BLaER1 treated with 17β-estradiol and CSF1 and Interleukin-3, amounts not matched to agents 10 nM and 100 nM (cell line): Measurements from ENCODE around the gene SLC22A4.

ENCODE experiments used
- H3K27ac ChIP-seq, 11 experiments: shearing (Covaris generic); formaldehyde crosslinking; 2 replicates each; pipeline ENCODE4 v1.8.1; 2022
- H3K27me3 ChIP-seq, 11 experiments: shearing (Covaris generic); formaldehyde crosslinking; 2 replicates each; pipeline ENCODE4 v1.8.1; 2022
- H3K36me3 ChIP-seq, 11 experiments: shearing (Covaris generic); formaldehyde crosslinking; 2 replicates each; pipeline ENCODE4 v1.8.1; 2022
- H3K4me1 ChIP-seq, 10 experiments: shearing (Covaris generic); formaldehyde crosslinking; 2 replicates each; pipeline ENCODE4 v1.8.1; 2022
- H3K4me2 ChIP-seq, 11 experiments: shearing (Covaris generic); formaldehyde crosslinking; 2 replicates each; pipeline ENCODE4 v1.8.1; 2022
- H3K4me3 ChIP-seq, 10 experiments: shearing (Covaris generic); formaldehyde crosslinking; 2 replicates each; pipeline ENCODE4 v1.8.1; 2022
- H3K9ac ChIP-seq, 11 experiments: shearing (Covaris generic); formaldehyde crosslinking; 2 replicates each; pipeline ENCODE4 v1.8.1; 2022
- H3K9me3 ChIP-seq, 11 experiments: shearing (Covaris generic); formaldehyde crosslinking; replicated peaks in 1 of 11; 2 replicates each; pipeline ENCODE4 v1.8.1; 2022
- H4K20me1 ChIP-seq, 11 experiments: shearing (Covaris generic); formaldehyde crosslinking; 2 replicates each; pipeline ENCODE4 v1.8.1; 2022
- Cebpa-rat ChIP-seq, 11 experiments: shearing (Covaris generic); IDR thresholded peaks; 2 replicates each; pipeline ENCODE4 v1.8.1; 2022

The SLC22A4 gene

DNA sequence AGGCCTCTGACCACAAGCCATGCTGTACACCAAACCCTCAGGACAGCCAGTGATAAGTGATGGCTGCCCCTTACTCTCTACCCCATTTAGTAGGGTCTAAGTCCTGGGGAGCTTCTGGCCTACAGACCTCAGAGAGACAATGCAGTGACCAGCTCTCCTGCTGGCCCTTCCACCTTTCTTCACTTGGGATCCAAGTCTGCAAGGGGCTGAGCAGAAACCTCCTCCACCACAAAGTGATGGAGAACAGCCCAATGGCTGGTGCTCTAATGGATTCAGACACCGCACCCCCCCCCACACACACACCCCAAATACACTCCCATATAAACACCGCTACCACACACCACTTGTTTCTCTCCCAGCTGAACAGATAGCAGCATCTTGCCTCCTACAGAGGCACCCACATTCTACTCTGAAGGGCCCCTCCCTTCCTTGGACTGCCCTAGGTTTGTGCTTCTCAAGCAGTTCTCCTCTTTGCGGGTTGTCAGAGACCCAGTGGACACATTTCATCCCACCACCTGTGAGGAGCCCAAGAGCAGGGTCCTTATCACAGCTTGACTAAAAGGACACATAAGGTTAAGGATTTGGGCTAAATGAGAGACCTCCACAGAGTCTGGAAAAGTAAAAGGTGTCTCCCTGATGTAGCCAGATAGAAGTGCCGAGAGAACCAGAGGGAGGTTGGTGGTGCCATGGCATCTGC lies 38.0 kb upstream of the SLC22A4 start:
- H3K9me3 ChIP-seq = no peaks in the 10 kb centered on the region
- H4K20me1 ChIP-seq = no peaks in the 10 kb centered on the region
- no peaks in the 10 kb centered on the region; a peak in 1 of 22 replicates for H3K27me3 ChIP-seq
- H3K4me3 ChIP-seq = no peak overlapping the region
- H3K9ac ChIP-seq = no peak overlapping the region
- TF ChIP-seq Cebpa-rat (IDR thresholded peaks at IDR 0.05) = no peak
- peaks cover 0 to 39% (median 23%) of the 10 kb centered on the region in 10 experiments; a peak in 19 of 20 replicates for H3K4me1 ChIP-seq
- no peaks in the 10 kb centered on the region for H3K36me3 ChIP-seq
- H3K27ac ChIP-seq = no peak overlapping the region
- no peak overlapping the region for H3K4me2 ChIP-seq

DNA sequence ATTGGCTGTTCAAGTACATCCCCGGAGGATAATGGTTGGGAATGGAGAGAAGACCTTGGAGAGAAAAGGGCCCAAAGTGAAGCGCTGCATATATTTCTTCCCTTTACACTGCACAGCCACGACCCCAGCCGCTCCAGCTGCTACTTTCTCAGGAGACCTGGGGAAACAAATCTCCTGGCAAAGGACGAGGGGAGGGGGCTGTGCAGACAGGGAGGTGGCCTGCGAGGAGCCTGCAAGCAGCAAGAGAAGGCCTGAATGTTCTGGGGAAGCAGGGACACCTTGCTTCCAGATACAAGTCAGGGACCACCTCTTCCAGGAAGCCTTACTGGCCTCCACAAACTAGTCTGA lies 37.4 kb upstream of the SLC22A4 start:
- Histone ChIP-seq H3K36me3 (no peaks in the 10 kb centered on the region), H3K4me2 (no peak overlapping the region), H4K20me1 (no peaks in the 10 kb centered on the region), H3K4me3 (no peak overlapping the region), H3K4me1 (peaks cover 0 to 41% (median 27%) of the 10 kb centered on the region in 10 experiments; a peak in 19 of 20 replicates), H3K27ac (no peak overlapping the region), H3K27me3 (no peaks in the 10 kb centered on the region; a peak in 1 of 22 replicates), H3K9me3 (no peaks in the 10 kb centered on the region), H3K9ac (no peak overlapping the region)
- no peak for TF ChIP-seq Cebpa-rat (IDR thresholded peaks at IDR 0.05)

DNA sequence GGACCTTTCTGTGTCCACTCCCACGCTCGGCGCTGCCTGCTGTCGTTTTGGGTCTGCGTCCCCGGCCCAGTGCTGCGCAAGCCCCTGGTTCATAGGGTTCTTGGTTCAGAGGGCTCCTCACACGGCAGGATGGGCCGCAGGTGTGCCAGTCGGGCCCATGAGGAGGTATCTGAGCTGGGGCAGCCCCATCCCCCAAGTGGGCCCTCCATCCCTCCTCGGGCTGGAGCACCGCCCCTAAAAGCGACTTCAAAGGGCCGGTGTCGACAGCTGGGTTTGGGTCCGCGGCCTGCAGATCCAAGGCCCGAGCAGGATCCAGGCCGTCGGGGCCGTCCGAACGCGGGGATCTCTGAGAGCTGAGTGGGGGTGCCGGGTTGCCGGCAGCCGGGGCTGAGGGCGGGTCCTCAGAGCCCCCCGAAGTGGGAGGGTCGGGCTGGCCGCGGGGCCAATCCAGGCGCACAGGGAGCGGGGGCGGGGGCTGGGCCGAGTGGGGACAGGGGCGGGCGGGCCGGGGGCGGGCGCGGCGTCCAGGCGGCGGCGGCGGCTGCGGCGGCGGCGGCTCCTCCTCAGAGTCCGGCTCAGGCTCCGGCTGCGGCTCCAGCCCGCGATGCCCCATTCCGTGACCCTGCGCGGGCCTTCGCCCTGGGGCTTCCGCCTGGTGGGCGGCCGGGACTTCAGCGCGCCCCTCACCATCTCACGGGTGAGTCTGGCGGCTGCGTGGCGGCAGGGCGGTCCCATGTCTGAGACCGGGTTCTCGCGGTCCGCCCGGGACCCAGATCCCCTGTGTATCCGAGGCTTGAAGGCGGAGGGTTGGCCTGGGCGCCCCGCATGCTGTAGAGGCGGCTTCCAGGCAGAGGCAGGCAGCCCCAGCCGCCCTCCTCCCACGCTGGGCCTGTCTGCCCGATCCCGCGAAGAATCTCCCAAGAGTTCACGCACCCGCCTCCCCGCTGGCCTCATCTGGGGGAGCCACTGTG lies 36.8 kb upstream of the SLC22A4 start, which contains the start of gene PDLIM4:
Gene PDLIM4 (plus strand): TSS at position 566 of the 971 bp plus-strand sequence. CDS start 39 bp downstream, at position 605.
- no peaks in the 10 kb centered on the region for H3K9me3 ChIP-seq
- peak within 1 kb of the TSS in 2 of 11 experiments; percentile 10 to 28; a peak in 4 of 22 replicates for H3K27ac ChIP-seq
- peak within 1 kb of the TSS in 1 of 11 experiments; percentile 19; a peak in 1 of 22 replicates for H3K9ac ChIP-seq
- H3K4me1 ChIP-seq = peaks cover 0 to 42% (median 27%) of the 10 kb centered on the region in 10 experiments; a peak in 19 of 20 replicates
- no peaks in the 10 kb centered on the region; a peak in 1 of 22 replicates for H3K27me3 ChIP-seq
- peak within 1 kb of the TSS in 4 of 11 experiments; percentile 10 to 86 (median 68); a peak in 6 of 22 replicates for H3K4me2 ChIP-seq
- TF ChIP-seq Cebpa-rat (IDR thresholded peaks at IDR 0.05) = no peak
- H3K4me3 ChIP-seq = no peak within 1 kb of the TSS
- H3K36me3 ChIP-seq = no peaks in the 10 kb centered on the region
- no peaks in the 10 kb centered on the region for H4K20me1 ChIP-seq

DNA sequence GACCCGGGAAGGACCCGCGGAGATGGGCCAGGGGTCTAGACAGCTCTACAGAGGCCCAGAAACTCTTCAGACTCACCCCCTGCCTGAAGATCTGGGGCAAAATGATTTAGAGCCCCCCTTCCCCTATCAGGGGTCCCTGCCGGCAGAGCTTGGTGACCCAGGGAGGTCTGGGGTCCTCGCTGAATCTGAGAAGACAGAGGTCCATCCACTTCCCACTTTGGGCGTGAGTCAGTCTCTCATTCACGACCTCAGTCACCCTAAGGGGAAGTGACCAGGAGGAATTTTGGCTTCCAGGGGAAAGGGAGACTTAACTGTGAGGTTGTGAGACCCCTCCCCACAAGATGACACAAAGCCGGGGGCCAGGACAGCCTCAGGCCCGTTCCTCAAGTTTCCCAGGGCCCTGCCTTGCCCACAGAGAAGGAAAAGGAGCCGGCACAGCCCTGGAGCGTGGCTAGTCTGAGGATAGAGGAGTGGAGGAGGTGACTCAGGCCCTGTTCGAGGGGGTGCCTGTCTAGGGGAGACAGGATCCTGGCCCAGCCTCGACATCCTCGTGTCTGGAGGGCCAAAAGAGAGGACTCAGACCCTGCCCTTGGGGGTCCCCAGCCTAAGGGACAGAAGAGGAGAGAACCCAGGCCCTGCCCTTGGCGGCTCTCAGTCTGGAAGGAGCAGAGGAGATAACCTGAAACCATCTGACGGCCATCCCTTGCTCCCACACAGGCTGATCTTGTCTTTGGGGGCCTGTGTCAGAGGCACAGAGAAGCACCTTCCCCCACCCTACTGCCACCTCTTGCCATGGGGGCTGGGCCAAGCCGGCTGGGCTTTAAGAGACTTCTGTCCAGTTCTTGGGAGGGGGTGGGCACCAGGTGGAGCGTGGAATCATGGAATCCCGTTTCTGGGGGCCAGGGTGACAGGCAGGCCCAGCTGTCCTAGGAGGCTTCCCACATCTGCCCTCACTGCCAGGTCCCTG lies 35.8 kb upstream of the SLC22A4 start:
- no peak for TF ChIP-seq Cebpa-rat (IDR thresholded peaks at IDR 0.05)
- H4K20me1 ChIP-seq = no peaks in the 10 kb centered on the region
- peak overlapping the region in 4 of 11 experiments; percentile 10 to 86 (median 68); a peak in 6 of 22 replicates for H3K4me2 ChIP-seq
- no peaks in the 10 kb centered on the region for H3K36me3 ChIP-seq
- H3K9me3 ChIP-seq = no peaks in the 10 kb centered on the region
- peak overlapping the region in 1 of 11 experiments; percentile 19; a peak in 2 of 22 replicates for H3K9ac ChIP-seq
- no peak overlapping the region for H3K4me3 ChIP-seq
- H3K27ac ChIP-seq = peak overlapping the region in 3 of 11 experiments; percentile 10 to 28 (median 28); a peak in 4 of 22 replicates
- H3K4me1 ChIP-seq = peaks cover under 1 to 46% (median 30%) of the 10 kb centered on the region in 10 experiments; a peak in 19 of 20 replicates
- H3K27me3 ChIP-seq = no peaks in the 10 kb centered on the region; a peak in 1 of 22 replicates

DNA sequence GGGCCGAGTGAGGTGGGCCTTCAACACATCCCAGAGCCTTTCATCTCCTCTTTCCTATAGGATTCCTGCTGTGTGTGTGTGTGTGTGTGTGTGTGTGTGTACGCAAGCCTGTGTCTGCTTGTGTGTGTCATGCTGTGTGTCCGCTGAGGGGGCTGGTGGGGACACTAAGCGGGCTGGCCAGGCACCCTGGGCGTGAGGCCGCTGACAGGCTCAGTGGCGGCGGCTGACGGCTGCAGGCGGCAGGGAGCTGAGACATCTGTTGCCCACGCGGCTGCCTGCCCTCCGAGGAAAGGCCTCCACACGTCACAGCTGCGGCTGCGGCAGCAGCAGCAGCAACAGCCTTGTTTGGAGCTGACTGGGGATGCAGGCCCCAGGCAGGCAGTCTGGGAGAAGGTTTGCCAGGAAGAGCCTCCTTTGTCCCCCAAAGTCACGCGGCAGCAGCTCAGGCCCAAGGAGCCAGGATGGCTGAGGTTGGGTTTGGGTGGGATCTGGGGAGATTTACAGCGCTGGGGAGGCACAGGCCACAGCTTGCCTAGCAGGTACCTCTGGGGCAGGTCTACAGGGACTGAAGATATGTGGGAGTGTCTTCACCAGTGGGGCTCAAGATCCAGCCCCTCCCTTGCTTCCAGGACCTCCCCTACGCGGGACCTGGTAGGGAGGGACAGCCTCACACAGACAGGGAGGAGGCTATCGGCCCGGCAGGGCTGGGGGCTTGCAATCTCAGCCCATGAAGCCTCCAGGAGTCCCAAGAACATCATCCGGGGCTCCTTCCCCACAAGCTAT lies 34.9 kb upstream of the SLC22A4 start:
- Histone ChIP-seq H3K4me3 (no peak overlapping the region), H3K9ac (no peak overlapping the region; a peak in 1 of 22 replicates), H3K9me3 (no peaks in the 10 kb centered on the region), H3K4me1 (peaks cover 9 to 54% (median 39%) of the 10 kb centered on the region in 10 experiments), H4K20me1 (no peaks in the 10 kb centered on the region), H3K27ac (peak overlapping the region in 3 of 11 experiments; percentile 7 to 28 (median 21); a peak in 2 of 22 replicates), H3K27me3 (no peaks in the 10 kb centered on the region), H3K4me2 (peak overlapping the region in 7 of 11 experiments; percentile 13 to 86 (median 56); a peak in 12 of 22 replicates), H3K36me3 (no peaks in the 10 kb centered on the region)
- no peak for TF ChIP-seq Cebpa-rat (IDR thresholded peaks at IDR 0.05)

DNA sequence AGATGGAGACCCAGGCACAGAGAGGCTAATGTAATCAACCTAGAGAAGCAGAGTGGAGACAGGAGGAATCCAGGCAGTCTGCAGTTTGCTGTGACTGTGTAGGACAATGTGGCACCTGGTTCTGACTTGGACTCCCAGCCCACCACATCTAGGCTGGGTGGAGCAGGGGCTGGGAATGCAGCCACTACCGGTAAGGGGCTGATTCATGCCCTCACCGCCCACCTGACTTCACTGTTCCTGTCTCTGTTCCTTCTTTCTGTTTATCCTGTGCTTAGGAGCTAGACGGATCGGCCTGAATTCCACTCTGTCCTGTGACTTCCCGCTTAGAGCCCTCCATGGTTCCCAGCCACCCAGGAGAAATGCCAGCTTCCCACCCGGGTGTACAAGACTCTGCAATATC lies 34.1 kb upstream of the SLC22A4 start:
- no peak overlapping the region for H3K4me3 ChIP-seq
- H3K27ac ChIP-seq = peak overlapping the region in 1 of 11 experiments; percentile 28; a peak in 2 of 22 replicates
- no peaks in the 10 kb centered on the region for H3K9me3 ChIP-seq
- no peaks in the 10 kb centered on the region for H3K36me3 ChIP-seq
- peaks cover 10 to 54% (median 39%) of the 10 kb centered on the region in 10 experiments for H3K4me1 ChIP-seq
- no peaks in the 10 kb centered on the region for H3K27me3 ChIP-seq
- no peak overlapping the region for H3K9ac ChIP-seq
- no peaks in the 10 kb centered on the region for H4K20me1 ChIP-seq
- peak overlapping the region; percentile 11 to 86 (median 48); a peak in 19 of 22 replicates for H3K4me2 ChIP-seq
- no peak for TF ChIP-seq Cebpa-rat (IDR thresholded peaks at IDR 0.05)

DNA sequence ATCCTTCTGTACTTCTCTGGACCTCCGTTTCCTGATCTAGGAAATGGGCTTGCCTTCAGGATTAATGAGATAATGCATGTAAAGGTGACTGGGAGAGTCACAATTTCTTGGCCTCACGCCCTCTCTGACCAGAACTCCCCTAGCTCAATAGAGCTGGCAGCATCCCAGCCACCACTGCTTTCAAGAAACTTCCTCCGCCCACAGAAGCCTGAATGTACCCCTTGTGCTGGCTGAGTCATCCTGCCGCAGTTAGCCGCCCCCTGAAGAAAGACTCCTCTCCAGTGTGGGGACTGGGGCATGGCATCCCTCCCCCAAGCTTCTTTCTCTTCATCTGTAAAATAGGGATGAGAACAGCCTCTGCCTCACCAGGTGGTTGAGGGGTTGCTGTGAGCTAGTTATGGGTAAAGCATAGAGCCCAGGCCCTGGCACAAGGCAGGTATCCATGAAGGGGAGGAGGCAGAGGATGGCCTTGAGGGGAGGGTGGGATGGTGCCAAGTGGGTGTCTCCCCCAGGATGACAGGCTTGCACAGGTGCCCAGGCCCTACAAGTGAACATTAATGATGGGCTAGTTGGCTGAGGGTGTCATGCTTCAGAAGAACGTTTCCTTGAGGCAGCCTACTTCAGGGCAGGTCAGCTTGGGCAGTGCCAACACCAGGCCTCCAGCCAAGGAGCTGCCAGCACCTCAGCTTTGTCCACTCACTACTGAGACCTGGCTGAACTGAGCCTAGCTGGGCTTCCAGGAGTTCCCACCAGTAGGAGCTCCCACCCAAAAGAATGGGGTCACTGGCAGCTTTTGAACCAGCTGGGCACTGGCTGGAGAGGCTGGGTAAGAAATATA lies 33.3 kb upstream of the SLC22A4 start:
- Histone ChIP-seq H3K27me3 (no peaks in the 10 kb centered on the region), H3K9me3 (no peaks in the 10 kb centered on the region), H3K9ac (no peak overlapping the region), H3K27ac (no peak overlapping the region; a peak in 1 of 22 replicates), H3K4me2 (peak overlapping the region; percentile 10 to 86 (median 48); a peak in 21 of 22 replicates), H4K20me1 (no peaks in the 10 kb centered on the region), H3K4me1 (peaks cover 10 to 54% (median 41%) of the 10 kb centered on the region in 10 experiments), H3K4me3 (no peak overlapping the region), H3K36me3 (no peaks in the 10 kb centered on the region)
- TF ChIP-seq Cebpa-rat (IDR thresholded peaks at IDR 0.05) = no peak
